Fibroblast of skin of abdomen (primary cell): Measurements from ENCODE around the gene RIN2.
"Not testable (repeated sequence)": the region's sequence is repeated elsewhere in the genome, so short reads cannot be mapped to it uniquely, and the experiment has no call there.

ENCODE experiments used
- DNase-seq: peaks from one replicate; pipeline ENCODE4 v3.0.0-alpha.2; 2013

Gene RIN2

DNA sequence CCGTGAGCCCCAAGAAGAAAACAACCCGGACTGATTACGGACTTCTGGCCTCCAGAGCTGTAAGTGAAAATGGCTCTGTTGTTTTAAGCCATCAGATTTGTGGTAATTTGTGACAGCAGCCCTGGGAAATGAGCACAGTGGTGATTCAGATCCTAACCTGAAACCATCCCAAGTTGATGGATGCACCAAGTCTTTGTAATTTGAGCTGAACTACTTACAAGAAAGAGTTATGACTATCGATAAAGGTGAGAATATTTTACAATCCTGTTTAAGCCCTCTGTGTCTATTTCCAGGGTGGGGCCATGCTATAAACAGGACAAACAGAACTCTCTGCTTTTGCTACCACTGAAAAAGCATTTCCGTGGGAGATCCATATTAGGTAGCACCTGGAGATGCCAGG is 19.1 kb upstream of the RIN2 start:
- DNase-seq, result no peak

DNA sequence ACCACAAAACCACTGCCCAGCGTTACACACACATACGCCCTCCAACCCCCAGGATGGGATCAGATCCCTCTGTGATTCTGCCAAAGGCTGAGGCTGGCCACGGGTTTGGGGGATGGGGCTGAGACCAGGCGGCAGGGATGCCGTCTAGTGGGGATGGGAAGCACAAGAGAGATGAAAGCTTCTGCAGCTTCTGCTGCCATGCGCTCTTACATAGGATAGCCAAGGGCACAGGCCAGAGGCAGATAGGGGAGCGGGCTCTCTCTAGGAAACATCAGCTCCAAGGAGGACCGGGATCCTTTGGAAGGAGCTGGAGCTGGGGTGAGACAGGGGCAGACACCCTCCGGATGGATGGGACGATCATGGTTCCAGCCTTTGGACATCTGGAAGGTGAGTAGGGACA is 18.7 kb upstream of the RIN2 start:
- no peak for DNase-seq

GRCh38 chr20:19740512-19740911 is 17.5 kb upstream of the RIN2 start:
- no peak for DNase-seq

GRCh38 chr20:19741924-19742323 is 16.1 kb upstream of the RIN2 start:
- DNase-seq, result no peak

GRCh38 chr20:19742974-19743639 is 15.0 kb upstream of the RIN2 start:
- no peak for DNase-seq

DNA sequence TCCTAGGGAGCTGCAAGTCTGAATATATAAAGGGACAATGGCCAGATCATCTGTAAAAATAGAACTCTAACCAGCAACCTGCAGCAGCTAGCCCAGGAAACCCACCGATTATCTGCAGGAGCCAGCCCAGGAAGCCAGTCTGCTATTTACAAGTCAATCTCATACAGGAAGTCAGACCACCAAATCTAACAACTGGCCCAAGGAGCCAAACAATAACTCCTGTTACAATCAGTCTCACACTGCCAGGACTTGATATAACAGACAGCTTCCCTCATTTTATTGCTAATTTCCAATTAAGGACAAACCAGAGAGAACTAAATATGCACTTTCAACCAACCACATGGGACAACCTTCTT is 14.4 kb upstream of the RIN2 start:
- DNase-seq, result no peak

DNA sequence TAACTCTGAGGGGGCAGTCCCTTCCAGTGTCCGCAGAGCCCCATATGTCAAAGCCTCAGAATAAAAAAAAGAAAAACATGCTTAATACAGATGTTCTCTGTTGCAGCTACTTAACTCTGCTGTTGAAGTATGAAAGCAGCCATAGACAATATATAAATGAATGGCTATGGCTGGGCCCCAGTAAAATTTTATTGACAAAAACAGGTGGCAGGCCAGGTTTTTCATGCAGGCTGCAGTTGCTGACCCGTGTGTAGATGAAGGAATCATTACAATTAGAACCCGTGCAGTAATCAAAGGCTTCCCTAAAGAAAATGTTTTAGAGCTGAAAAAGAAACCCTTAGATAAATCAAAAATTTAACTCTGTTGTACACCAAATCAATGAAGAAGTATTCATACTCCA is 13.0 kb upstream of the RIN2 start:
- DNase-seq, result no peak

- no peak for DNase-seq
These were observed 12.5 kb upstream of the RIN2 start for GRCh38 chr20:19745584-19745983.

DNA sequence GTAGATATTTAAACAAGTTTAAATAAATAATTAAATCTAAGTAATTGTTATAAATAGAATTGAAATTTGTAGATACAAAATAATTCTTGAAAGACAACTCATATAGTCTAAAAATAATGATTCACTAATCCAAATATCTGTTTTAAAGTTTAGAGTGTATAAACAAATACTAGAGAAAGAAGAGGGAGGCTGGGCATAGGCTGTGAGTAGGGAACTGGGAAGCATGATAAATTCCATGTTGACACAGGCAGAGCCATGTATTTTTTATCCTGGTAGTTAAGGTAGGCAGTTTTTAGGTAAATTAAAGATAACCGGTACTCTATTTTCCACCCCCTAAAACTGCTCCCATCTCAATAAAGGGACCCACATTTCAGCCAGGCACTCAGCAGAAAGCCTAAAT is 11.7 kb upstream of the RIN2 start:
- DNase-seq, result no peak

DNA sequence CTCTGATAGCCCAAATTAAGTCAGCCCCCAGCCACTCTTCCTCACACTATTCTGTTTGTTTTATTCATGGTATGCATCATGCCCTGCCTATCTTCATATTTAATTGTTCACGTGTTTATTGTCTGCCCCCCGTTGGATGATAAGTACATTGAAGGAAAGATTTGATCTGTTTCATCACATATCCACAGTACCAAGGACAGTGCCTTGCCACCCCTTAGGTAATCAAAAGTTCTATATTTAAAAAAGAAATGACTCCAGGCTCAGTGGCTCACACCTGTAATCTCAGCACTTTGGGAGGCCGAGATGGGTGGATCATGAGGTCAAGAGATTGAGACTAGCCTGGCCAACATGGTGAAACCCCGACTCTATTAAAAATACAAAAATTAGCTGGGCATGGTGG is 10.2 kb upstream of the RIN2 start:
- DNase-seq, result no peak

DNA sequence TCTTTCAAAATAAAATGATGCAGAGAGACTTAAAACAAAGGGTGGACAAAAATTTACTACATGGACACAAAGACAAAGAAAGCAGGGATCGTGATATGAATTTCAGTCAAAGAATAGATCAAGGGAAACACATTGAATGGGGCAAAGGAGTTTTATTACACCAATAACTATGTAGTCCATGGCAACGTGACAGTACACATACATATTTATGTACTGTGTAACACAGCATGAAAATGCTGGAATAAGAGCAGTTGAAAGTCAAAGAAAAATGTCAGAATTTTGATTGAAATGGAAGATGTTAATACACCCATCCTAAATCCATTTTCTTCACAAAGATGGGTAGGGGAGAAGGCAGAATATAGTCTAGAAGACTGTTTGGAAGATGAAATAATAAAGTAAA is 9.4 kb upstream of the RIN2 start:
- no peak for DNase-seq

GRCh38 chr20:19749618-19750071 is 8.4 kb upstream of the RIN2 start:
- no peak for DNase-seq

- no peak for DNase-seq
These were observed 7.9 kb upstream of the RIN2 start for GRCh38 chr20:19750101-19750606.

GRCh38 chr20:19750907-19751636 is 7.0 kb upstream of the RIN2 start:
- no peak for DNase-seq

- DNase-seq, result not testable (repeated sequence)
These were observed 3.9 kb upstream of the RIN2 start for GRCh38 chr20:19754201-19754600.

DNA sequence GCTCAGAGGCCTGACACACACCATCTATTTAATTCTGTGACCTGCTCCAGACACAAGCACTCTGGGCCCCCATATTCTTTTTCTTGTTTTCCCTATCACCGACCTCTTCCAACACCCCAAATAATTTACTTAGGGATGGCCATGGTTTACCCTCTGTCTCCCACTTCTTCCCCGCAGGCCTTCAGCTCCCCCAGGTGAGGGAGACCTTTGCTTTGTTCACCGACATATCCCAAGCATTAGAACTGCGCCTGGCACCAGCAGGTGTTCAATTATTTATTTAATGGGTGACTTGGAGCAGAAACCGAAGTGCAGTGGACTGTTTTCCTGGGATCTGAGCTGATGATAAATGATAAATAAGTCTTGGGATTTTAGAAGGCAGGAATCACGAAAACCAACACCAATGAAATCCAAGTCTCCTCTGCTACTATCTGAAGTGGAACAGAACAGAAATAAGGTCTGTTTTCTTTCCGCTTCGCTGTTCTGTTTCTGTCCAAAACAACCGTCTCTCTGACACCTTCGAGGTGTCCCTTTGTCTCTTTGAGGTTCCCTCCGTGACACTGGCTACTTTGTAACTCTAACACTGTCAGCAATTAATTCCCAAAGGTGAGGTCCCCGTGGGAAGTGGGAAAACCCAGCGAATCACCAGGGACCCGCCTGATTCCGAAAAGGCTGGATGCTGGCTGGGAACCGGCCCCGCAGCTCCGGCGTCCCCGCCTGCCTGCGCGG is 1.1 kb upstream of the RIN2 start:
- no peak for DNase-seq

DNA sequence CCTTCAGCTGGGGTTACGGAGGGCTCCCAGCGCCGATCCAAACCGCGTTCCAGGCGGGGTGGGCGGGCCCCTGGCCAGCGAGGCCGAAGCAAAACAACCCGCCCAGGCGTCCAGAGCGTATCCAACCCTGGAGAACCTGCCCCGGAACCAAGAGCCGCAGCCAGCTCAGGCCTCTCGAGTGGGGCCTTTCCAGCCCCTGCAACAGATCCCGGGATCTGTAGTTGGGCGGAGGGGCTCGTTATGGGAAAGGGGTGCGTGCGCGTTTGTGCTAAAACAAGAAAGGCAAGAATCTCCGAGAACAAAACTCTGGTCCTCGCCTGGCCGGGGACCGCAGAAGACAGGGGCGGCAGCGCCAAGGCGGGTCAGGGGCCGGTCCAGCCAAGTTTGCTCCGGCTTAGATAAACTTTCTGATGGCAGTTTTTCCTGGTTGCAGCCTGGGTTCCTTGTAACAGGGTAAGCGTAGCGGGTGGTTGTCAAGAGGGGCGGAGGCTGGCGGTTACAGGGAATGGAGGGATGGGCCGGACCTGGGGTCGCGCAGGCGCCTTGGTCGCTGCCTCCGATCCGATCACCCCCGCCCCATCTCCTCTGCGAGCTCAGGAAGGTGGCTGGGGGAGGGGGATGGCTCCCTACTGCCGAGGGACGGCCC is 448 bp upstream of the RIN2 start:
- peak; percentile 87 for DNase-seq

DNA sequence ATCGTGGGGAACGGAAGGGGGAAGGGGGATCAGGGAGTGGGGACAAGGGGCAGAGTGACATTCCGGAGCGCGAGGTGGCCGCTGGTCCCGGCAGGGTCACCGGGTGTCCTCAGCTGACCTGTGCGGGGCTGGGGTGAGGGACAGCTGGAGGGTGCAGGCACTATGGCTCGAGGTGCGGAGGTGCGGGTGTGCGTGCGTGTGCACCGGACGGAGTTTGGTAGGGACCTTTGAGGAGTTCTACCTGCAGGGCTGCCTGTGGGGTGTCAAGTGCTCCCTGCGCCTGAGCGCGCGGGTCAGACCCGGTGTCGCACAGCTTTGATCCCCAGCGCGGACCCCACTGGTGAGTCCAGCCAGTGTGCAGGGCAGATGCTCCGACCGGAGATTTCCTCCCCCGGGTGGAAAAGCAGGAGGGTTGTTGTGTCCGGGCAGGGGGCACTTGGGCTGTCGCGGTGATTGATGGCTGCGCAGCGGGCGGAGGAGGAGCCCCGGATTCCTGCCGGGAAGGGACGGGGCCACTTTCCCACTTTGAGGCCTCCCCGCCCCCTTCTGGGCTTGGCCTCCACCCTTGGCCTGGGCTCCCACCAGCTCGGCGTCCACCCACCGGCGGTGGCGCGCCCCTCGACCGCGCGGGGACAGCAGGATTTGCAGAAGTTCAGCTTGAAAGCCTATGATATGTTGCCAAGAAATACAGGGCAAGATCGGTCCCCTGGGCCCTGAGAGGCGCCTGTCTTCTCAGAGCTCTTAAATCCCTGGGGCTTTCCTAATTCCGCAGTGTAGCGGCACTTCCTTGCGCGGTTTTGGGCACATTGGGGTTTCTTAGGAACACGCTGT is 658 bp downstream of the RIN2 start:
- peak; percentile 26 for DNase-seq

- DNase-seq, result no peak
These were observed 2.3 kb downstream of the RIN2 start for GRCh38 chr20:19760371-19760721.

DNA sequence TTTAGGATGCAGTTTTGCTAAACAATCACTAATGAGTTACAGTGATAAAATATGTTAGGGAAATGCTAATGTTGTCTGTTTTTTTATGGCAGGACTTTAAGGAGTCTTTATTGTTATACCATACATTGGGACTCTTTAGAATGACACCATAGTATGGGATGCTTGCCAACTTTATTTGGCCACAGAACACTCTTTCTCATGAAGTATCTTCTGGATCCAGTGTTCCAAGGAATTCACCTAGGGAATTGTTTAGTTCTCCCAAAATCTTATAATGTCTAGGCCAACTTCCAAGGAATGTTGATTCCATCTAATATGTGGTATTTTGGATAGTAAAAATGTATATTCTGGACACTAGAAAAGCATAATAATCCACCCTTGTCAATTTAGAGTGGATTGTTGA is 3.3 kb downstream of the RIN2 start:
- no peak for DNase-seq

DNA sequence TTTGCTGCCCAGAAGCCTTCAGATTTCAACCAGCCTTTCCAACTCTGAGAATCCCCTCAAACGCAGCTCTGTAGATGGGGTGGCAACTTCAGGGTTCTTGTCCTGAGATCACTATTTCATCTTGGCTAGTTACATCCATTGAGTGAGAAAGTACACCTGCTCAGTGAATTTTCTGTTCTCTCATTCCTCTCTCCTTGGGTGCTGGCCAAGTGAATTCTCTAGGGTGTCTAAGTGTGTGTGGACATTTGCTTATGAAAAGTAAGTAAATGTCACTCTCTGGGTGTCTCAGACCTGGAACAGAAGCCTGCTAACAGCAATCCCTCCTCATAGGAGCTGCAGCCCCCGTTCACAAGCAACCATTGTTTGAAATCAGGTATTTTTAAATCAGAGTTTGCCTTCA is 3.8 kb downstream of the RIN2 start:
- no peak for DNase-seq

GRCh38 chr20:19764207-19764606 is 6.1 kb downstream of the RIN2 start:
- DNase-seq, result no peak
